Muscle of leg (tissue), 11 donors: Measurements from ENCODE around the gene KYNU. TPM values are rescaled to one million over a fixed set of nuclear protein-coding genes. Genes with fewer than 3 reads are reported as not detected.

Experiments
- DNase-seq: peaks from one replicate; pipeline ENCODE4 v3.0.0; 2013
- H3K27ac ChIP-seq: one replicate; pipeline ENCODE4 v1.5.1; 2013; ENCODE audit warnings: mild to moderate bottlenecking, low read length, control low read depth
- H3K27me3 ChIP-seq: one replicate; pipeline ENCODE4 v1.6.1; 2013; ENCODE audit warnings: low read length; ENCODE audit not compliant: control insufficient read depth, insufficient read depth
- H3K36me3 ChIP-seq: one replicate; pipeline ENCODE4 v1.6.1; 2013; ENCODE audit warnings: low read length; ENCODE audit not compliant: control insufficient read depth, insufficient read depth
- H3K4me1 ChIP-seq: one replicate; pipeline ENCODE4 v1.6.1; 2013; ENCODE audit warnings: low read length; ENCODE audit not compliant: control insufficient read depth, insufficient read depth
- H3K4me3 ChIP-seq: one replicate; pipeline ENCODE4 v1.5.1; 2013; ENCODE audit warnings: low read length, control low read depth
- H3K9me3 ChIP-seq: replicated peaks from 2 replicates; pipeline ENCODE4 v1.6.1; 2013; ENCODE audit warnings: low read depth, low read length; ENCODE audit not compliant: control insufficient read depth
- WGBS: methylation state at CpG from one replicate; pipeline ENCODE4 v1.1.5; 2013; ENCODE audit warnings: missing lambda C conversion rate; ENCODE audit not compliant: insufficient coverage; 5-methylcytosine and 5-hydroxymethylcytosine counted together
- polyA plus RNA-seq, 8 donors: library from polyadenylated mRNA; unstranded; fragments of 120-200 nt; gene quantifications; one replicate each; pipeline versions ENCODE4 v1.2.1 to v1.2.3, GENCODE V29; 2013; ENCODE audit warnings: inconsistent platforms in 1 of 8, low replicate concordance in 1 of 8; ENCODE audit not compliant: insufficient read length in 8 of 8, insufficient read depth in 1 of 8
- total RNA-seq: library from RNA; stranded (reverse); fragments of 120-200 nt; gene quantifications from one replicate; pipeline ENCODE4 v1.2.4, GENCODE V29; 2013

KYNU gene
- total and polyA plus RNA-seq, 9 donors, result 0.65 to 0.84 (median 0.76) TPM

DNA sequence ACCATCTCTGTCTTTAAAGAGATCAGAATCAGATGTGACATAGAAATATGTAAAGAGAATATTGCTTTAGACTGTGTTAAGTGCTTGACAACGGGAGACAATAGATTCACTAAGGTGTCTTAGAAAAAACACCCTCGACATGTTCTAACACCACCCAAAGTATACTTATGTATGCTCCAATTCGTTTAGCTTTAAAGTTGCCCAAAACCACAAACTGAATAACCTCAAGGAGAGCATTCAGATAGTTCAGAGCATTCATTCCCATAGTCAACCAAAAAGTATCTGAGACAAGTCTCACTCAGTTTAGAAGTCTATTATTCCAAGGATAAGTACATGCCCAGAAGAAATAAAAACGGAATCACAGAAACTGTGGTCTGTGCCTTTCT, 96.4 kb downstream of the KYNU start:
- no peak overlapping the region for H3K4me3 ChIP-seq
- WGBS, result no CpG with 5 or more reads among the region's 4 CpGs
- no peak for DNase-seq
- no peaks in the 10 kb centered on the region for H3K4me1 ChIP-seq
- H3K27me3 ChIP-seq, result no peaks in the 10 kb centered on the region
- H3K9me3 ChIP-seq, result no peaks in the 10 kb centered on the region
- H3K27ac ChIP-seq, result no peak overlapping the region
- H3K36me3 ChIP-seq, result no peaks in the 10 kb centered on the region

DNA sequence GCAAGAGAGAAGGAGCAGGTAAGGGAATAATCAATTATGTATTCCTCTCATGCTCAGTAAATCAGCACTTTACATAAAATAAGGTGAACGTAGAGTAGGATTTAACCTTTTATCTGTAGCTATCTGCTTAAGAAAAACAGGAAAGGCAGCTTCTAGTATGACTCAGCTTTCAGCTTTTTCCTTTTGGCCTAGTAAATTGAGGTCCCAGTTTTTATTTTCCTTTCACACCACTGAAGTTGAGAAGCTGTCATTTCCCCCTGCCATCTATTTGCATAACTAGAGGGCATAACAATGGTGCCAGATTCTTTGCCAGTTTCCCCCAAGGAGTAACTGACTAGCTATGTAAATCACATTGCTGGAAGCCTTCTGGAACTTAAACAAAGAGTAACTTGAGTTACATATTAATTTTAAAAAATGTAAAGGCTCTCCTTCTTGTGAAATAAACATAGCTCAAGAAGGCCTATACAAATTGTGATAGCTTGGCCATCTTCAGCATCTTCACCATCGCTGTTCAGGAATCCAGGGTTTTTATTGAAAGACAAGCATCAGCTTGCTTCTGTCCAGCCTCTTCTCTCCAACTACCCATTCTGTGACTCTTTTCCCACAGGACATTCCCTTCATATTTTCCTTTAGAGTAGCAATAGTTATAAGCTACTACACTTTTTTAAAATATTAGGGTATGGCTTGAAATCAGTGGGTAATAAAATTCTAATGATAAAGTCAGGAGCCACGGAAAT, 97.0 kb downstream of the KYNU start:
- Histone ChIP-seq H3K4me3 (no peak overlapping the region), H3K27me3 (no peaks in the 10 kb centered on the region), H3K27ac (no peak overlapping the region), H3K36me3 (no peaks in the 10 kb centered on the region), H3K9me3 (no peaks in the 10 kb centered on the region), H3K4me1 (no peaks in the 10 kb centered on the region)
- no peak for DNase-seq
- no CpG with 5 or more reads among the region's 3 CpGs for WGBS

DNA sequence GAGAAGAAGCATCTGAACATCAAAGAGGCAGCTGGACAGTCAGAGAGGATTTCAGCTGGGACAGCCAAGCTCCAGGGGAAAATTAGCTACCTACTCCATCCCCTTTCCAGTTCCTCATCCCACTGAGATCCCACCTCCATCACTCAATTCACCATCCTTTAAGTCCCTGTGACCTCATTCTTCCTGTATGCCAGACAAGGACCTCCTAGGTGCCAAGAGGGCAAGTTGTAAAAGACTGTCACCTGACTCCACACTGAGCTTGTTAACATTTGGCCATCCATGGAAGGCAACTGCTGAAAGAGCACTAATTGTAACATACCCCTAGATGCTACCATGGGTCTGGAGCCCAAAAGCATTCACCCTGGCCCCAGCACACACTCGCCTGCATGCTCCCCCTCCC, 97.8 kb downstream of the KYNU start:
- Histone ChIP-seq H3K4me1 (no peaks in the 10 kb centered on the region), H3K9me3 (no peaks in the 10 kb centered on the region), H3K36me3 (no peaks in the 10 kb centered on the region), H3K4me3 (no peak overlapping the region), H3K27ac (no peak overlapping the region), H3K27me3 (no peaks in the 10 kb centered on the region)
- WGBS, result no CpG with 5 or more reads among the region's 1 CpG
- DNase-seq, result no peak

DNA sequence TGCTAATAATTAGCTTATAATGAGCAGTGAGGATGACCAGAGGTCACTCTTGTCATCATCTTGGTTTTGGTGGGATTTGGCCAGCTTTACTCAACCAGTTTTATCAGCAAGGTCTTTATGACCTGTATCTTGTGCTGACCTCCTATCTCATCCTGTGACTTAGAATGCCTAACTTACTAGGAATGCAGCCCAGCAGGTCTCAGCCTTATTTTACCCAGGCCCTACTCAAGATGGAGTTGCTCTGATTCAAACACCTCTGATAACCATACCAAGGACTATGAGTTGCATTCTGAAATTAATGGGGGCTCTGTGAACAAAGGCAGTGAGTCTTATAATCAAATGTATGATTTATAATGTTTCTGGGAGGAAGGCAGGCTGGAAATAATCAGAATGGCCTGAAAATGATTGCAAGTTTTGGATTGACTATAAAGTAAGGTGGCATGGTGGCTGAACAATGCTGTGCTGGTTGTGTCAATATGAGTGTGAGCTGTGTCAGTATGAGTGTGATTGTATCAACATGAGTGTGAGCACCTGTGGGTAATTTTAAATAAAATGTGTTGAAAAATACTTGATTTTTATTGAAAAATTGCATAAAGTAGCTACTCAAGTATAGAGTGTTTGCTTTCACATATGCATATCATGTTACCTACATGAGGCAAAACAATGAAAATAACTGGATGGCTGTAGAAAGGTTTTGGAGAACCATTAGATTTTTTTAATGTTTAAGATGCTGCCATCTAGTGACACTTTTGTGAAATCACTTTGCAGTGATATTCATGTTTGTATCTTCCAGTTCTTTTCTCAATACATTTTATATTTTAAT, 103.0 kb downstream of the KYNU start:
- Histone ChIP-seq H3K27me3 (no peaks in the 10 kb centered on the region), H3K9me3 (no peaks in the 10 kb centered on the region), H3K36me3 (no peaks in the 10 kb centered on the region), H3K27ac (no peak overlapping the region), H3K4me3 (no peak overlapping the region), H3K4me1 (no peaks in the 10 kb centered on the region)
- peak; percentile 24 for DNase-seq

DNA sequence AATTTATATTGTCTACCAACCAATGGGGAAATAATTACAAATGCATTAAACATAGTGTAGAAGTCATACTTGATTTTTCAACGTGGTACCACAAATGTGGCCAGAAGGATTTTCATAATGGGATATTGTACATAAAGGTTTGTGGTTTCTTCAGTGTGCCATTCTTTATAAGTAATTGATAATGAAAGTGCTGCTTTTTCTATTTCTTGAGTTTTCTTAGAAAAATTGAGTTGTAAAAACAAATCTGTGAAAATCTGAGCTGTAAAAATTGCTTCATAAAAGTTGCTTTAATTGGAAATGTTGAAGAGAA, 103.6 kb downstream of the KYNU start:
- no peaks in the 10 kb centered on the region for H3K36me3 ChIP-seq
- H3K27ac ChIP-seq, result no peak overlapping the region
- no CpG with 5 or more reads among the region's 1 CpG for WGBS
- no peak for DNase-seq
- no peak overlapping the region for H3K4me3 ChIP-seq
- no peaks in the 10 kb centered on the region for H3K9me3 ChIP-seq
- no peaks in the 10 kb centered on the region for H3K27me3 ChIP-seq
- H3K4me1 ChIP-seq, result no peaks in the 10 kb centered on the region

DNA sequence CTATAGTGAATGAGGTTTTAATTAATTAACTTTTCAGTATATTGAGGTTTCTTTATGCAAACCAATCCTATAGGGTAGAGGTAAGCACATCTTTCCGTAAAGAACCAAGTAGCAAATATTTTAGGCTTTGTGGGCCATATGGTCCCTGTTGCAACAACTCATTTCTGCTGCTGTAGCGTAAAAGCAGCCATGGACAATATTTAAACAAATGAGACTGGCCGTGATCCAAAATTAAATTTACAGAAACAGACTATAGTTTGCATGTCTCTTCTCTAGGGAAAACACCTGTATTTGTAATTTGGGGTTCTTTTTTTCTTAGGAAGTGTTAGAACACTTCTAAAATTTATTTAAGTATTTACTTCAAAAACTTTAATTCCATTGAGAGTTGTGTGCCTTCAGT, 104.3 kb downstream of the KYNU start:
- no CpG with 5 or more reads among the region's 3 CpGs for WGBS
- peak; percentile 28 for DNase-seq

DNA sequence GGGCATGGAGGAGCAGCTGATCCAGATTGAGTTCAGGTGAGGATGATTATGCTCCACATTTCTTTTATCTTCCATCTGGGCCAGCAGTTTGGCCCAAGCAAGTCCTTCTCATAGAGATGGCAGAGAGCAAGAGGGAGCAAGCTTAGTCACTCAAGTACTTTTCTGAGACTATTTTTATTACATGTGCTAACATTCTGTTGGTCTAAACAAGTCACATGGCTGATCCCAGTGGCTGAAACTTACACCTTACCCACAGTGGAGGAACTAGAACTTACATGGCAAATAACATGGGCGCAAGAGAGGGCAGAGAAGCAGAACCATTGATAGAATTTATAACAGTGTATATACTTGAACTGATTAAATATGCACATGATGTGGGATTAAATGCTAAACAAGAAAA, 105.7 kb downstream of the KYNU start:
- no peak for DNase-seq
- Histone ChIP-seq H3K27ac (no peak overlapping the region), H3K4me3 (no peak overlapping the region), H3K27me3 (no peaks in the 10 kb centered on the region), H3K9me3 (no peaks in the 10 kb centered on the region), H3K36me3 (no peaks in the 10 kb centered on the region), H3K4me1 (no peaks in the 10 kb centered on the region)
- no CpG with 5 or more reads among the region's 1 CpG for WGBS

More for the DNA sequence above, 104.3 kb downstream of the KYNU start:
- no peak overlapping the region for H3K4me3 ChIP-seq
- no peaks in the 10 kb centered on the region for H3K4me1 ChIP-seq
- H3K27ac ChIP-seq, result no peak overlapping the region
- H3K36me3 ChIP-seq, result no peaks in the 10 kb centered on the region
- no peaks in the 10 kb centered on the region for H3K27me3 ChIP-seq
- no peaks in the 10 kb centered on the region for H3K9me3 ChIP-seq

DNA sequence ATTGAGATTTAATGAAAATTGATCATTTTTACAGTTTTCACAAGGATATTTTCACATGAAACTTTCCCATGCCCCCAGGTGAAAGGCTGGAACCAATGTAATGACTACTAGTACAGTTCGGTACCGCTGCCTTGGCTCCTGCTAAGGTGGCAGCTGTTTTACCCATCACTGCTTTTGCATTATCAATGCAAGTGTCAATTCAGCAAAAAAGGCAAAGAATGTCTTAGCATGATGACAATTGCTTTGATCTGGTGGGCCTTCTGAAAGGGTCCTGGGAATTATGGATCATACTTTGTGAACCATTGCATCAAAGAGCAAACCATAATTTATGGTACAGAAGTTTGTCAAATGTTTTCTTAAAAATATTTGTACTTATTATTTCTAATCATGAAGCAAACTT, 107.2 kb downstream of the KYNU start:
- Histone ChIP-seq H3K9me3 (no peaks in the 10 kb centered on the region), H3K27me3 (no peaks in the 10 kb centered on the region), H3K4me3 (no peak overlapping the region), H3K27ac (no peak overlapping the region), H3K4me1 (no peaks in the 10 kb centered on the region), H3K36me3 (no peaks in the 10 kb centered on the region)
- no peak for DNase-seq
- 92% methylated on average over 2 of the region's 2 CpGs for WGBS

DNA sequence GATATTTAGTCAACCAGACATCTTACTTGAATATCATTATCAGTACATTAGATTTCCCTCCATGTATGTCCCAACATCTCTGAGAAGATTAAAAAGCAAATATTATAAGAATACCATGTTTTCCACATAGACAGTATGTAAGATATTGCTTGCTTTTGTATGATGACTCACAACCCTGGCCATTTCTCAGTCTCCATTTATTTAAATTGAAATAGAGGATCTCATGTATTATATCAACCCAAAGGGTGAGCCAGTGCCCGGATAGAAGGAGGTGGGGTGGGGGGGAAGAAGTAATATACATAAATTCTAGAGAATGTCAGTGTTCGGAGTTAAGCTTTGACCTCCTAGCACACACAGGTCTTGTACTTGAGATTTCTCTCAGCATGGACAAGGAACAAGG, 109.6 kb downstream of the KYNU start:
- no CpG with 5 or more reads among the region's 2 CpGs for WGBS
- no peaks in the 10 kb centered on the region for H3K36me3 ChIP-seq
- no peaks in the 10 kb centered on the region for H3K9me3 ChIP-seq
- no peak for DNase-seq
- no peak overlapping the region for H3K4me3 ChIP-seq
- no peak overlapping the region for H3K27ac ChIP-seq
- H3K4me1 ChIP-seq, result no peaks in the 10 kb centered on the region
- no peaks in the 10 kb centered on the region for H3K27me3 ChIP-seq

DNA sequence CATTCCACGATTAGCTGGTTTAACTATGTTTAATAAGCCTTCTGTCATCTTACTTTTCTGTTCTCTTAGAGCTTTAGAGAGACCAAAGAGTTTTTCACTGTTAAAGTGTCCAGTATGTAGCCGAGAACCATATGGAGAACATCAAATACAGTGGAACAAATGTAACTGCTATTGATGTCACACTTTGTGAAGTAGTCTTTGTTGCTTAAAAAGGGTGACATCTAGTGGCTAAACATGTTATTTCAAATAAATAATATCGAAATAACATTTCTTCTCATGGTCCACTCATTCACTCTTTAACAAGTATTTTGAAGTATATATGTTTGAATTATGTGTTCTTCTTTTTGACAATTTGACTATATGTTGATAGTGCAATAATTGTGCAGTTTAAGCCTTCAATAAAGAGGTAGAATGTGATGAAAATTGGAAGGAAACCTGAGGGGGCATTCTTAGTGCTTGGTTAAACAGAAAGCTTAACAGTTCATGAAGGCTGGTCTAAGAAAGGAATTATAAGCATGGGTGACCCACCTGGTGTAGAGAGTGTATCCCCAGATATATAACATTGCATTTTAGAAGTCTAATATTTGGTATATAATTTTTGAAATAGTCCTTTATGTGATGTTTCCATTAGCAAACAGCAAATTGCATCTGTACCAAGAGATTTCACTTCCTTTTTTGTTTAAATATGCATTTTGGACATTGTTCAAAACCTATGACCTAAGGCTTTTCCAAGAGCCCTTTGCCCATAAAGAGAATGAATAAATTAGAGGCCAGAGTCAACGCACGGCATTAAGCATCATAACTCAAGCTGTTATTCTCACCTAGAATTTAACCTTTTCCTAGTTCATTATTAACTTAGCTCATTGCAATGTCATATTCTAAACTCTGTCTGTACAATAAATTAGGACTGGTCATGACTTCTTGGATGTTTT, 112.1 kb downstream of the KYNU start:
- no peaks in the 10 kb centered on the region for H3K9me3 ChIP-seq
- no peaks in the 10 kb centered on the region for H3K27me3 ChIP-seq
- H3K4me3 ChIP-seq, result no peak overlapping the region
- DNase-seq, result peak; percentile 73
- no peak overlapping the region for H3K27ac ChIP-seq
- no peaks in the 10 kb centered on the region for H3K4me1 ChIP-seq
- WGBS, result 0% methylated on average over 1 of the region's 5 CpGs
- no peaks in the 10 kb centered on the region for H3K36me3 ChIP-seq
